Gastroesophageal sphincter (tissue), 4 donors: Measurements from ENCODE around the gene MYO18B. TPM values are rescaled to one million over a fixed set of nuclear protein-coding genes. Genes with fewer than 3 reads are reported as not detected.

Source experiments
- ATAC-seq: fragments of 150-250 bp; one replicate; pipeline ENCODE4 v1.9.1; 2016; ENCODE audit warnings: mild to moderate bottlenecking, moderate library complexity
- H3K27ac ChIP-seq, 4 donors: fragments of 200-600 bp; sonication (generic) in 3 of 4; 1 replicate in 3 of 4; 2 replicates in 1 of 4; pipeline ENCODE4 v1.5.1; 2016 to 2019
- H3K27me3 ChIP-seq: fragments of 200-600 bp; sonication (generic); one replicate; pipeline ENCODE4 v1.5.1; 2019
- H3K36me3 ChIP-seq, 2 donors: fragments of 200-600 bp; sonication (generic); one replicate each; pipeline ENCODE4 v1.5.1; 2019; ENCODE audit warnings: control low read depth in 1 of 2
- H3K4me1 ChIP-seq, 3 donors: fragments of 200-600 bp; sonication (generic); 1 replicate in 2 of 3; 2 replicates in 1 of 3; pipeline ENCODE4 v1.5.1; 2016 to 2019; ENCODE audit warnings: control low read depth in 2 of 3
- H3K4me3 ChIP-seq, 2 donors: fragments of 200-600 bp; sonication (generic); one replicate each; pipeline ENCODE4 v1.5.1; 2019; ENCODE audit warnings: mild to moderate bottlenecking in 1 of 2, moderate library complexity in 1 of 2
- H3K9me3 ChIP-seq, 3 donors: fragments of 200-600 bp; sonication (generic); one replicate each; pipeline ENCODE4 v1.5.1; 2017 to 2019; ENCODE audit warnings: control low read depth in 2 of 3
- CTCF ChIP-seq, 4 experiments: fragments of 200-600 bp in 2 of 4; fragments of 450-650 bp in 2 of 4; sonication (generic) in 1 of 4; IDR thresholded peaks; one replicate each; pipeline ENCODE4 v1.5.1; 2017 to 2019; ENCODE audit warnings: antibody characterized with exemption in 4 of 4, mild to moderate bottlenecking in 2 of 4, moderate library complexity in 2 of 4
- EP300 ChIP-seq: sonication (generic); formaldehyde crosslinking; IDR thresholded peaks from one replicate; pipeline ENCODE4 v1.6.1; 2017; ENCODE audit warnings: antibody characterized with exemption, mild to moderate bottlenecking
- POLR2A ChIP-seq, 2 donors: fragments of 450-650 bp; IDR thresholded peaks; one replicate each; pipeline ENCODE4 v1.6.1; 2017; ENCODE audit warnings: antibody characterized with exemption in 2 of 2, mild to moderate bottlenecking in 2 of 2, moderate library complexity in 1 of 2
- POLR2AphosphoS5 ChIP-seq: sonication (generic); formaldehyde crosslinking; IDR thresholded peaks from one replicate; pipeline ENCODE4 v1.6.1; 2017; ENCODE audit warnings: antibody characterized with exemption
- WGBS, 2 donors: methylation state at CpG; one replicate each; pipeline ENCODE4 v1.1.5; 2018; ENCODE audit warnings: low coverage in 1 of 2; 5-methylcytosine and 5-hydroxymethylcytosine counted together
- total RNA-seq, 4 donors: library from RNA; depleted of rRNA; stranded (reverse); fragments of >200 nt; gene quantifications; one replicate each; pipeline ENCODE4 v1.1.0, GENCODE V29; 2016

MYO18B gene
- total RNA-seq, 4 donors from 2014 or later = 0.19 to 6.9 (median 1.4) TPM; not detected in 1

- 84% methylated on average over 2 of the region's 4 CpGs; no CpG with 5 or more reads in 1 of the 2 donors for WGBS, 2 donors
- no peaks in the 10 kb centered on the region for H3K36me3 ChIP-seq
- H3K9me3 ChIP-seq = no peaks in the 10 kb centered on the region
- TF ChIP-seq POLR2AphosphoS5 (no peak), POLR2A (IDR thresholded peaks at IDR 0.05) (no peak), EP300 (no peak), CTCF (IDR thresholded peaks at IDR 0.05) (no peak)
- peaks cover 66% of the 10 kb centered on the region for H3K27me3 ChIP-seq
- no peak for ATAC-seq
- no peaks in the 10 kb centered on the region for H3K4me1 ChIP-seq
- H3K4me3 ChIP-seq = no peak overlapping the region
- no peak overlapping the region for H3K27ac ChIP-seq
Measured at GRCh38 chr22:25884121-25884520, 142.1 kb downstream of the MYO18B start.

- WGBS, 2 donors = 48 to 56% methylated on average over 3 to 4 of the region's 5 CpGs
Measured at GRCh38 chr22:25888399-25889054, 146.5 kb downstream of the MYO18B start.

GRCh38 chr22:25890651-25891050, 148.7 kb downstream of the MYO18B start:
- TF ChIP-seq EP300 (no peak), POLR2A (IDR thresholded peaks at IDR 0.05) (no peak), CTCF (IDR thresholded peaks at IDR 0.05) (no peak), POLR2AphosphoS5 (no peak)
- Histone ChIP-seq H3K27me3 (peaks cover 62% of the 10 kb centered on the region), H3K4me3 (no peak overlapping the region), H3K36me3 (no peaks in the 10 kb centered on the region), H3K9me3 (no peaks in the 10 kb centered on the region), H3K4me1 (no peaks in the 10 kb centered on the region), H3K27ac (no peak overlapping the region)
- ATAC-seq = no peak
- 80 to 87% methylated on average over 3 to 4 of the region's 10 CpGs for WGBS, 2 donors

More at GRCh38 chr22:25888399-25889054, 146.5 kb downstream of the MYO18B start:
- peaks cover 71% of the 10 kb centered on the region for H3K27me3 ChIP-seq
- TF ChIP-seq POLR2AphosphoS5 = no peak
- TF ChIP-seq EP300 = no peak
- TF ChIP-seq CTCF (IDR thresholded peaks at IDR 0.05) = no peak
- no peak for TF ChIP-seq POLR2A (IDR thresholded peaks at IDR 0.05)
- no peak for ATAC-seq
- H3K4me1 ChIP-seq = no peaks in the 10 kb centered on the region
- H3K9me3 ChIP-seq = no peaks in the 10 kb centered on the region
- H3K27ac ChIP-seq = no peak overlapping the region
- no peaks in the 10 kb centered on the region for H3K36me3 ChIP-seq
- H3K4me3 ChIP-seq = no peak overlapping the region

GRCh38 chr22:25892678-25893077, 150.7 kb downstream of the MYO18B start:
- Histone ChIP-seq H3K4me3 (no peak overlapping the region), H3K27me3 (peaks cover 43% of the 10 kb centered on the region), H3K9me3 (peaks cover 0 to 4% (median 0%) of the 10 kb centered on the region in 3 donors), H3K36me3 (no peaks in the 10 kb centered on the region), H3K4me1 (no peaks in the 10 kb centered on the region), H3K27ac (no peak overlapping the region)
- TF ChIP-seq POLR2A (IDR thresholded peaks at IDR 0.05) = no peak
- TF ChIP-seq CTCF (IDR thresholded peaks at IDR 0.05) = no peak
- no peak for TF ChIP-seq POLR2AphosphoS5
- ATAC-seq = no peak
- WGBS, 2 donors = 34 to 47% methylated on average over 2 to 4 of the region's 4 CpGs

- TF ChIP-seq CTCF (IDR thresholded peaks at IDR 0.05) (no peak), POLR2A (IDR thresholded peaks at IDR 0.05) (no peak), EP300 (no peak), POLR2AphosphoS5 (no peak)
- peaks cover 34% of the 10 kb centered on the region for H3K27me3 ChIP-seq
- no peak overlapping the region for H3K4me3 ChIP-seq
- H3K9me3 ChIP-seq = peaks cover 0 to 4% (median 0%) of the 10 kb centered on the region in 3 donors
- ATAC-seq = no peak
- no peaks in the 10 kb centered on the region for H3K4me1 ChIP-seq
- WGBS, 2 donors = 31 to 59% methylated on average over 2 to 3 of the region's 3 CpGs
- no peak overlapping the region for H3K27ac ChIP-seq
- no peaks in the 10 kb centered on the region for H3K36me3 ChIP-seq
Measured at GRCh38 chr22:25895678-25896077, 153.7 kb downstream of the MYO18B start.
